ENCODE results near the gene CEP20.

The CEP20 gene

GRCh38 chr16:15898654-15899053 is 10.3 kb upstream of the CEP20 start:
- DNase-seq (ENCODE audit: low read depth in 2 of 2), result no peak

DNA sequence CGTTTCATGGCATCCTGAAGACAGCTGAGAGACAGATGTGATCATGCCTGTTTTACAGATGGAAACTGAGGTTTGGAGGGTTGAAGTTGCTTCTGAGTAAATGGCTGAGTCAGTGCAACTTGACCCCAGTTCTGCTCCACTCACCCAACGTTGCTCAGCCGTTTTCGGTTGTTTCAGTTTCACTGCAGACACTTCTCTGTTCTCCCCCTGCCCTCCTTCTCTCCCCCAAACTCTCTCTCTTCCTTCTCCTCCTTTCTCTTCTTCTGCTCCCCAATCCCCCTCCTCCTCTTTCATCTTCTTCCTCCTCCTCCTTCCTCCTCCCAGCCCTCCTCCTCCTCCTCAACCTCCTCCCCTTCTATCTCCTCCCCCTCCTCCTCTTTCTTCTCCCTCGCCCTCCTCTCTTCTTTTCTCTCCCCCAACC is 9.4 kb upstream of the CEP20 start:
- DNase-seq (ENCODE audit: low read depth in 2 of 2), result no peak

DNA sequence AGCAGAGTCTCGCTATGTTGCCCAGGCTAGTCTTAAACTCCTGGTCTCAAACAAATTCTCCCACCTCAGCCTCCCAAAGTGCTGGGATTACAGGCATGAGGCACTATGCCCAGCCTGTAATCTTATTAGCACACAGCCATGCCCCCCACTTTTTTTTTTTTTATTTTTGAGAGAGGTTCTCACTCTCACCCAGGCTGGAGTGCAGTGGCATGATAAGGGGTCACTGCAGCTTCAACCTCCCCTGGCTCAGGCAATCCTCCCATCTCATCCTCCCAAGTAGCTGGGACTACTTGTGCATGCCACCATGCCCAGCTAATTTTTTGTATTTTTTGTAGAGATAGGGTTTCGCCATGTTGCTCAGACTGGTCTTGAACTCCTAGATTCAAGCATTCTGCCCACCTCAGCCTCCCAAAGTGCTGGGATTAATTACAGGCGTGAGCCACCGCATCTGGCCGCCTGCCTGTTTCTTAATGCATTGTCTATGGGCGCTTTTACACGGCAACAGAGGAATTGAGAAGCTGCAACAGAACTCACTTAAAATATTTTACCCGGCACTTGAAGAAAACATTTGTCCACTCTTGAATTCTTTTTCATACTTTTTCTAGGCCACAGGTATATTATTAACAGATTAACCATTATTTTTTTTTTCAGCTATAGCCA is 8.8 kb upstream of the CEP20 start:
- DNase-seq (ENCODE audit: low read depth in 2 of 2), result no peak

- DNase-seq (ENCODE audit: low read depth in 2 of 2), result no peak
Observed at GRCh38 chr16:15894571-15895374, 6.4 kb upstream of the CEP20 start.

DNA sequence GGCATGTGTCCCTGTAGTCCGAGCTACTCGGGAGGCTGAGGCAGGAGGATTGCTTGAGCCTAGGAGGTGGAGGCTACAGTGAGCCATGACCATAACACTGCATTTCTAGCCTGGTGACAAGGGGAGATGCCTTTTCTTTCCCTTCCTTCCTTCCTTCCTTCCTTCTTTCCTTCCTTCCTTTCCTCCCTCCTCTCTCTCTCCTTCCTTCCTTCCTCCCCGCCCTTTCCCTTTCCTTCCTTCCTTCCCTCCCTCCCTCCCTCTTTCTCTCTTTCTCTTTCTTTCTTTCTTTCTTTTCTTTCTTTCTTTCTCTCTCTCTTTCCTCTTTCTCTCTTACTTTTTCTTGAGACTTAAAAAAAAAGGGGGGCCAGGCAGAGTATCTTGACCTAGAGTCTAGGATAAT is 3.1 kb upstream of the CEP20 start:
- DNase-seq (ENCODE audit: low read depth in 2 of 2), result no peak

DNA sequence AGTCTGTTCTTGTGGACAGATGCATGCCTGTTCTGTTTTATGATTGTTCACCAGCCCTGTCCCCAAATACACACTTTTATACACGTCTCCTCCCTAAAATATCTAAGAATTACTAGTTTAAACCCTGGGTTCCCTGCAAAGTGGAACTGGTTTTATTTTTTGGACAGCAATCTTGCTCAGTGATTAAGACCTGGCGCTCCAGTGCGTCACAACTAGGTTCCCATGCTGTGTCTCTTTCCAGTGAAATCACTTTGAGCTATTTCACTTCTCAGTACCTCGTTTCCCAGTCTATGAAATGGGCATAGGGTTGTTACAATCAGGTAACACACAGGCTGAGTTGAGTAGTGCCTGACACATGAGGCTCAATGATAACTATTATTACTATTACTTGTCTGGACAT is 1.1 kb downstream of the CEP20 start:
- DNase-seq (ENCODE audit: low read depth in 2 of 2), result no peak

DNA sequence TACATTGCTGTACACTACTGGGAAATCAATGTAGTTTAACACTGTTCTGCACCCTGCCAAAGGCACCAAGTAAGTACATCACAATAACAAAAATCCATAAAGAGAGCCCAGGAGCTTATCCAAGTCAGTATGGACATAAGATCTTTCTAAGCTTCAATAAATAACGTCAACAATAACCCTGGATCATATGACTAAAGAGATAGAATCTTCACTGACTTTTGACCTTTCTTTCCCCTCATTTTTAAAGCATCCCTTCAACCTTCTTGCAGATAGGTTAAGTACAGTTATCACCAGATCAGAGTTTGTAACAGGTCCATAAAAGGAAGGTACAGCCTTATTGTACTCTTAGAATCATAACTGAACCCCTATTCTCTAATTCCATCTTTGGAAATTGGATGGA is 2.3 kb downstream of the CEP20 start:
- DNase-seq (ENCODE audit: low read depth in 2 of 2), result no peak

DNA sequence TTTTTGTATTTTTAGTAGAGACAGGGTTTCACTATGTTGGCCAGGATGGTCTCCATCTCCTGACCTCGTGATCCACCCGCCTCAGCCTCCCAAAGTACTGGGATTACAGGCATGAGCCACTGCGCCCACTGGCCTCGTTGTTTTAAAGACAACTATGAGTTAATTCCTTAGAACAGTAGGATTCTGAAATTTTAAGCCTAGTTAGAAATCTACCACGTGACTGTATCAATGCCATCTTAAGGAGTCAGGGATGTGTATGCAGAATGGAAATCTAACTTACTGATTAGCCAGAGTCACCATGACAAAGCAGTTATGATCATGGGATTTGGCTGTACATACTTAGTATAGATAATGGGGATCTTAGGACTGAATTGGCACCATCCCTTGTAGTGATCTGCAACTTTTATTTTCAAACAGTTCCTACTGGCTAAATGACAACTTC is 2.8 kb downstream of the CEP20 start:
- DNase-seq (ENCODE audit: low read depth in 2 of 2), result no peak

DNA sequence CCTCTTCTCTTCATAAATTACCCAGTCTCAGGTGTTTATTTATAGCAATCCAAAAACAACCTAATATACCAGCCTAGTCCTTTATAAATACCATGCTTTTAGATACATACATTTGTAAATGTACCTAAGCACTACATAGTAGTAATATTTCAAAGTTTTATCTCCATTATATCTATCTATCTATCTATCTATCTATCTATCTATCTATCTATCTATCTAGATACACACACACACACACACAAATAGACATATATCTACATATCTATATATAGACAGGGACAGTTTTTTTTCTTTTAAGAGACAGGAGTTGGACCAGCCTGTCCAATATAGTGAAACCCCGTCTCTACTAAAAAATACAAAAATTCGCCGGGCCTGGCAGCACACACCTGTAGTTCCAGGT is 5.8 kb downstream of the CEP20 start:
- DNase-seq (ENCODE audit: low read depth in 2 of 2), result no peak

GRCh38 chr16:15881794-15882379 is 6.5 kb downstream of the CEP20 start:
- no peak for DNase-seq (ENCODE audit: low read depth in 2 of 2)

GRCh38 chr16:15880434-15881308 is 7.7 kb downstream of the CEP20 start:
- no peak for DNase-seq (ENCODE audit: low read depth in 2 of 2)

- DNase-seq (ENCODE audit: low read depth in 2 of 2), result no peak
Observed at GRCh38 chr16:15879255-15879811, 9.1 kb downstream of the CEP20 start.

DNA sequence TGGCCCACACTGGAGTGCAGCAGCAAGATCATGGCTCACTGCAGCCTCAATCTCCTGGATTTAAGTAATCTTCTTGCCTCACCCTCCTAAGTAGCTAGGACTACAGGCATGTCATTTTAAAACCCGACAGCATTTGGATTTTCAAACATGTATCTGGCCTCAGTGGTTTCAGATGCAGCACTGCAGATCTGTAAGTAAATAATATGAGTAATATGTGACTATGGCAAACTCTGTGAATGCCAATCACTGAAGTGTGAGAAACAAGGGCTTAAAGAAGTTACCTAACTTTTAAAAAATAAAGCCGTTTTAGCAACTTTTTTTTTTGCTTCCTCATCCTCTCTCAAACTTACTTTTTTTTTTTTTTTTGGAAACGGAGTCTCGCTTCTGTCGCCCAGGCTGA is 11.9 kb downstream of the CEP20 start:
- DNase-seq (ENCODE audit: low read depth in 2 of 2), result no peak

- DNase-seq (ENCODE audit: low read depth in 2 of 2), result no peak
Observed at GRCh38 chr16:15874745-15875314, 13.6 kb downstream of the CEP20 start.

- DNase-seq (ENCODE audit: low read depth in 2 of 2), result no peak
Observed at GRCh38 chr16:15873737-15874136, 14.7 kb downstream of the CEP20 start.

DNA sequence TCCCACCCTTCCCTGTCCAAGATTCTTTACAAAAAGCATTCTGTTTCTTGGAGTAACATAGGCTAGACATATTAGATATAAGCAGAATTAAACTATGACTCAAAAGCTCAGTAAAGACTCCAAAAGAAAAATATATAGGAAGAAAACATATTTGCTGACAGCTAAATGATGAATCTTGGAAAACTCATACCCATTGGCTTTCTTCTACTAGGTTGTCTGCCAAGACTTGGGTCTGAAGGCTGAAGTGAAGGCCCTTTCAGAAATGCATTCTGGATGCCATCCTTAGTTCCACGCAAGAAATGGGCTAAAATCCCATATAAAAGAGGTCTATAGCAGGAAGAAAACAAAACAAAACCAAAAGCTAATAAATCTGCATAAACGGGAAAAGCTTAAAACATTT is 15.1 kb downstream of the CEP20 start:
- DNase-seq (ENCODE audit: low read depth in 2 of 2), result no peak

GRCh38 chr16:15870011-15870410 is 18.4 kb downstream of the CEP20 start:
- DNase-seq (ENCODE audit: low read depth in 2 of 2), result no peak

- DNase-seq (ENCODE audit: low read depth in 2 of 2), result no peak
Observed at GRCh38 chr16:15866451-15866850, 22.0 kb downstream of the CEP20 start.

- no peak for DNase-seq (ENCODE audit: low read depth in 2 of 2)
Observed at GRCh38 chr16:15865742-15866141, 22.7 kb downstream of the CEP20 start.

DNA sequence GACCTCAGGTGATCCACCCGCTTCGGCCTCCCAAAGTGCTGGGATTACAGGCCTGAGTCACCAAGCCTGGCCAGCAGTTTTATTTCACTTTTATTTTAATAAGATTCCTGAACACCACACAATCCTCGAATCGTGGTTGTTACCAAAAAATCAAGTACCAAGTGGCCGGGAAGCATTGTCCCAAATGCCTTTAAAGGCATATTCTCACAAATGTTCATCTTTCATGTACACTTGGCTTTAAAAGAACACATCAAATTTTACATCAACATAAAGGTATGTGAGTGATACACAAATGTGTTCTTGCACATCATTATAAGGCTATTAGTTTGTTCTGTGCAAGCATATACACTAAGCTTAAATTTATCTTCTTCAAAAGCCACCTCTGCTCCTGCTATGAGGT is 23.5 kb downstream of the CEP20 start:
- no peak for DNase-seq (ENCODE audit: low read depth in 2 of 2)

DNA sequence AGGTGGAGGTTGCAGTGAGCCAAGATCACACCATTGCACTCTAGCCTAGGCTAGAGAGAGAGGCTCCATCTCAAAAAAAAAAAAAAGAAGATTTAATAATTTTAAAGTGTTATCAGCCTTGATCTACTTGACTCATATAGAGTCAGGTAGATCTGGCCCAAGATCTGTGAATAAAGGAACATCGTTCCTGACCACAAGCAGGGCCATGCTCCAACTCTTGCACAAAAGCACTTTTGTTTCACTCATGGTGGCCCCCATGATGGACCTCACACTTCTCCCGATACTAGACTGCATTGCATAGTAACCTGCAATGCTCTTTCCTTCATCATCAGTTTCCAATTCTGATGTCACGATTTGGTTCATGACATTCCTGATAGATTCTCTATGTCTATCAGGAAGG is 26.4 kb downstream of the CEP20 start:
- no peak for DNase-seq (ENCODE audit: low read depth in 2 of 2)

Measured in stimulated activated CD8-positive, alpha-beta memory T cell treated with anti-CD3 and anti-CD28 coated beads, Interleukin-15, amount 100 ng/mL, for 4 hours (primary cell).